ENCODE results near the gene PCIF1.

The PCIF1 gene

DNA sequence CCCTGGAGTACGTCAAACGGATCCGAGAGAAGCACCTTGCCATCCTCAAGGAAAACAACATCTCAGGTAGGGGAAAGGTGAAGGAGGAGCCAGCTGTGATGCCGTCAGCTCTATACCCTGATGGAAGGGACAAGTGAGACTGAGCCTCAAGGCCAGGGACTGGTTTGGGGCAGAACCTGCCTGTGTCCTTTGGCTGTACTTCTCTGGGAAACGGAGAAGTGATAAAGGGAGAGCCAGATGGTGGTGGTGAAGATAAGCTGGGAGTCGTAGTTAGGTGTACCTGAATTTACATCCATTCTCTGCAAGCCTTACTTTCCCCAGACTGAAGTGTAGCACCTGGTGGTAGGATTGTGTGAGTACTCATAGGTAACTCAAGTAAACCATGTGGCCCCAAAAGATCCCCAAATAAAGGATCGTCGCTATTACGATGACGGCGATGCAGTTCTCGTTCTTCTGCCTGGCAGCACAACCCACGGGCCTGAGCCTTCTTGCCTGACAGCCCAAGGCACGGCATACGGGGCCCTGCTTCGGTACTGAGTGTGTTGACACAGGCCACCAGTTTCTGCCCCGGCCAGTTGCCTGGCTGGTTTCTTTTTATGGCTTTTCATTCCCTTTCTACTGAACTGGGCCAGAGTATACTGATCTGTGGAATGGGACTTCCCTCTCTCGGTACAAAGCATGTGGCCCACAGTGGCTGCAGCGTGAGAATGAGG, 10.6 kb downstream of the PCIF1 start:
- no peaks in the 10 kb centered on the region for H3K9me3 ChIP-seq (ENCODE audit: control insufficient read depth, insufficient read depth, low read length)
- no peaks in the 10 kb centered on the region for H3K4me1 ChIP-seq (ENCODE audit: control insufficient read depth, low read length)
- H3K27ac ChIP-seq (ENCODE audit: low read depth, low read length) = no peak overlapping the region
- no peak overlapping the region for H3K4me2 ChIP-seq (ENCODE audit: low read length)
- H3K79me2 ChIP-seq (ENCODE audit: control insufficient read depth, low read length) = no peaks in the 10 kb centered on the region
- H4K20me1 ChIP-seq (ENCODE audit: control insufficient read depth, insufficient read depth, low read depth, low read length) = no peaks in the 10 kb centered on the region
- H3K27me3 ChIP-seq (ENCODE audit: control insufficient read depth, low read length) = no peaks in the 10 kb centered on the region
- no peak overlapping the region for H3K4me3 ChIP-seq (ENCODE audit: low read length)
- no peaks in the 10 kb centered on the region for H3F3A ChIP-seq (ENCODE audit: control insufficient read depth, insufficient read depth)
- H3K36me3 ChIP-seq (ENCODE audit: control insufficient read depth, low read length) = peaks cover 85% of the 10 kb centered on the region
- no peaks in the 10 kb centered on the region for H3K9me2 ChIP-seq (replicated peaks; ENCODE audit: control insufficient read depth, low read length)
- no peak for TF ChIP-seq EZH2phosphoT487 (IDR thresholded peaks at IDR 0.05; ENCODE audit: borderline replicate concordance, low read length)
- TF ChIP-seq, protein P1, sequence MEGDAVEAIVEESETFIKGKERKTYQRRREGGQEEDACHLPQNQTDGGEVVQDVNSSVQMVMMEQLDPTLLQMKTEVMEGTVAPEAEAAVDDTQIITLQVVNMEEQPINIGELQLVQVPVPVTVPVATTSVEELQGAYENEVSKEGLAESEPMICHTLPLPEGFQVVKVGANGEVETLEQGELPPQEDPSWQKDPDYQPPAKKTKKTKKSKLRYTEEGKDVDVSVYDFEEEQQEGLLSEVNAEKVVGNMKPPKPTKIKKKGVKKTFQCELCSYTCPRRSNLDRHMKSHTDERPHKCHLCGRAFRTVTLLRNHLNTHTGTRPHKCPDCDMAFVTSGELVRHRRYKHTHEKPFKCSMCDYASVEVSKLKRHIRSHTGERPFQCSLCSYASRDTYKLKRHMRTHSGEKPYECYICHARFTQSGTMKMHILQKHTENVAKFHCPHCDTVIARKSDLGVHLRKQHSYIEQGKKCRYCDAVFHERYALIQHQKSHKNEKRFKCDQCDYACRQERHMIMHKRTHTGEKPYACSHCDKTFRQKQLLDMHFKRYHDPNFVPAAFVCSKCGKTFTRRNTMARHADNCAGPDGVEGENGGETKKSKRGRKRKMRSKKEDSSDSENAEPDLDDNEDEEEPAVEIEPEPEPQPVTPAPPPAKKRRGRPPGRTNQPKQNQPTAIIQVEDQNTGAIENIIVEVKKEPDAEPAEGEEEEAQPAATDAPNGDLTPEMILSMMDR (IDR thresholded peaks at IDR 0.05; ENCODE audit: low read depth, low read length, poor library complexity, severe bottlenecking) = no peak

DNA sequence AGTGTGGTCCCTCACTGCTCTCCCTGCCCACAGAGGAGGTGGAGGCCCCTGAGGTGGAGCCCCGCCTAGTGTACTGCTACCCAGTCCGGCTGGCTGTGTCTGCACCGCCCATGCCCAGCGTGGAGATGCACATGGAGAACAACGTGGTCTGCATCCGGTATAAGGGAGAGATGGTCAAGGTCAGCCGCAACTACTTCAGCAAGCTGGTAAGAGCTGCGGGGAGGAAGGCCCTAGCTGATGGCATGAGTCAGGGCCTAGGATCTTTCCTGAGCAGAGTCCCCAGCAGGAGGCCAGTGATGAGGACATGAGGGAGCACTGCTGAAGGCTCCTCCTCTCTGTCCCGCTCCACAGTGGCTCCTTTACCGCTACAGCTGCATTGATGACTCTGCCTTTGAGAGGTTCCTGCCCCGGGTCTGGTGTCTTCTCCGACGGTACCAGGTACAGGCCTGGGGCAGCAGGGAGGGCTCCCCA, 11.2 kb downstream of the PCIF1 start:
- no peak overlapping the region for H3K4me3 ChIP-seq (ENCODE audit: low read length)
- H3K27me3 ChIP-seq (ENCODE audit: control insufficient read depth, low read length) = no peaks in the 10 kb centered on the region
- H3K36me3 ChIP-seq (ENCODE audit: control insufficient read depth, low read length) = peaks cover 85% of the 10 kb centered on the region
- no peaks in the 10 kb centered on the region for H3F3A ChIP-seq (ENCODE audit: control insufficient read depth, insufficient read depth)
- no peak overlapping the region for H3K27ac ChIP-seq (ENCODE audit: low read depth, low read length)
- H3K4me1 ChIP-seq (ENCODE audit: control insufficient read depth, low read length) = no peaks in the 10 kb centered on the region
- no peaks in the 10 kb centered on the region for H3K9me2 ChIP-seq (replicated peaks; ENCODE audit: control insufficient read depth, low read length)
- no peak overlapping the region for H3K4me2 ChIP-seq (ENCODE audit: low read length)
- H3K9me3 ChIP-seq (ENCODE audit: control insufficient read depth, insufficient read depth, low read length) = no peaks in the 10 kb centered on the region
- H4K20me1 ChIP-seq (ENCODE audit: control insufficient read depth, insufficient read depth, low read depth, low read length) = no peaks in the 10 kb centered on the region
- no peak for TF ChIP-seq EZH2phosphoT487 (IDR thresholded peaks at IDR 0.05; ENCODE audit: borderline replicate concordance, low read length)
- TF ChIP-seq, protein P1 (IDR thresholded peaks at IDR 0.05; ENCODE audit: low read depth, low read length, poor library complexity, severe bottlenecking) = no peak
- no peaks in the 10 kb centered on the region for H3K79me2 ChIP-seq (ENCODE audit: control insufficient read depth, low read length)

DNA sequence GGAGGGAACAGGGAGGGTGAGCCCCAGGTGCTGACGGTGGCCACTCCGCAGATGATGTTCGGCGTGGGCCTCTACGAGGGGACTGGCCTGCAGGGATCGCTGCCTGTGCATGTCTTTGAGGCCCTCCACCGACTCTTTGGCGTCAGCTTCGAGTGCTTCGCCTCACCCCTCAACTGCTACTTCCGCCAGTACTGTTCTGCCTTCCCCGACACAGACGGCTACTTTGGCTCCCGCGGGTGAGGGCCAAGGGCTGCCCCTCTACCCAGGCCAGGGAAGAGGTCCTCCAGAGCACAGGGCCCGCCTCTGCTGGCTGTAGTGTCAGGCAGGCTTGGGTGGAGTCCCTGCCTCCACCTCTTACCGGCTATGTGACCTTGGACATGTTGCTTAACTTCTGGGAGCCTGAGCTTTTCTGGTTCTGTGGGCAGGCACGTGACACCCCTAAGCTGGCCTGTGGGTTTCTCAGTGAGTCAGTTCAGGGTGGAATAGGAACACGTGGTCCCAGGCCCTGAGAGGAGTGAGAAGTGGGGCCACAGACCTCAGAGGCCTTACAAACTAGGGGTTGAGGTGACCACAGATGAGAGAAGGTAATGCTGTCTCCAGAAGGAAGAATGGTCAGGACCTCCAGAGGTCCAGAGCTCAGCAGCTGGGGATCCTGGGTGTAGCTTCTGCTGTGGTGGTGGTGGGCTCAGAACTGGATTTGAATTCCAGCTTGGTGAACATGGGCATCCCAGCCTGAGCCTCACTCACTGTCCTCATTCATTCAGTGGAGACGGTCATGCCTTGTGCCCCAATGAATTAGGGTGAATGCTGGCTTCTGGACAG, 11.9 kb downstream of the PCIF1 start:
- Histone ChIP-seq H3K27me3 (ENCODE audit: control insufficient read depth, low read length) (no peaks in the 10 kb centered on the region), H4K20me1 (ENCODE audit: control insufficient read depth, insufficient read depth, low read depth, low read length) (no peaks in the 10 kb centered on the region), H3K36me3 (ENCODE audit: control insufficient read depth, low read length) (peaks cover 84% of the 10 kb centered on the region), H3K4me1 (ENCODE audit: control insufficient read depth, low read length) (peaks cover 3% of the 10 kb centered on the region), H3K27ac (ENCODE audit: low read depth, low read length) (no peak overlapping the region), H3K4me2 (ENCODE audit: low read length) (no peak overlapping the region), H3K9me3 (ENCODE audit: control insufficient read depth, insufficient read depth, low read length) (no peaks in the 10 kb centered on the region), H3K4me3 (ENCODE audit: low read length) (no peak overlapping the region), H3F3A (ENCODE audit: control insufficient read depth, insufficient read depth) (no peaks in the 10 kb centered on the region), H3K79me2 (ENCODE audit: control insufficient read depth, low read length) (no peaks in the 10 kb centered on the region), H3K9me2 (replicated peaks; ENCODE audit: control insufficient read depth, low read length) (no peaks in the 10 kb centered on the region)
- TF ChIP-seq, protein P1 (IDR thresholded peaks at IDR 0.05; ENCODE audit: low read depth, low read length, poor library complexity, severe bottlenecking) = no peak
- no peak for TF ChIP-seq EZH2phosphoT487 (IDR thresholded peaks at IDR 0.05; ENCODE audit: borderline replicate concordance, low read length)
